ENCODE results near the gene STK39.
"Not testable (repeated sequence)": the region's sequence is repeated elsewhere in the genome, so short reads cannot be mapped to it uniquely, and the experiment has no call there.

STK39 gene

GRCh38 chr2:168137510-168138180 lies 109.8 kb downstream of the STK39 start:
- DNase-seq (ENCODE audit: low read depth in 3 of 3): no peak

- DNase-seq (ENCODE audit: low read depth in 3 of 3): no peak
Measured at GRCh38 chr2:168136392-168136977, 110.9 kb downstream of the STK39 start.

DNA sequence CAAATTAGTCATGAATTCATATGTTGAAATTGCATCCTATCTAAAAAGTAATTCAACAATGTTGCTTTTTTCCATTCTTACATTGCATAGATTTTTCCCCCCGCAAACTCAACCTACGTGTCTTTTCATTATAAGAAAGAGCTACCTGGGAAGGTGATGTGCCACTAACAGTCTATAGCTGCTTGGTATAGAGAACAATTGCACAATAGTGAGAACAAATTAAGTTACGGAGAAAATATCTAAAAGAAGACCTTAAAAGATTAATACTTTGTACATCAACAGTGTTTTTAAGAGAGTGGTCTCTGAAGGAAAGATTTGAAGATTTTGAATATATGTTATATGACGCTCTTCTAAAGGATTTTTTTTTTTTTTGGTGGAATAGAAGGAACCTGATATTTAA lies 111.8 kb downstream of the STK39 start:
- DNase-seq (ENCODE audit: low read depth in 3 of 3): no peak

DNA sequence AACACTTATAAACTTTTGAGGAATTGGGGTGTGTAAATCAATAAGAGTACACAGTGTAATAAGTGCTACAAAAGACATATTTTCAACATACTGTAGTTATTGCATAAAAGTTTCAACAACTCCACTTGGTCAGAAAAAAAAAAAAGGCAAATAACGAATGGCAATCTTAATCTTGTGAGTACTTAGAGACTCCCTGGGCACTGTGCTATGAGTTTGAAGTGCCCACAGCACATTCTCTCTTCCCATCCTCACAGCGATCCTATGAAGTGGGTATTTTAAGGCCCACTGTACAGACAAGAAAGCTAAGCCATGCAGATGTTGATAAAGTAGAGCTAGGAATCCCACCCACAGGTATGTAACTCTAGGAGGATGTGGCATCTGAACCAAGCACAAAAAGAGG lies 112.3 kb downstream of the STK39 start:
- DNase-seq (ENCODE audit: low read depth in 3 of 3): no peak

- DNase-seq (ENCODE audit: low read depth in 3 of 3): no peak
Measured at GRCh38 chr2:168134485-168134884, 112.9 kb downstream of the STK39 start.

DNA sequence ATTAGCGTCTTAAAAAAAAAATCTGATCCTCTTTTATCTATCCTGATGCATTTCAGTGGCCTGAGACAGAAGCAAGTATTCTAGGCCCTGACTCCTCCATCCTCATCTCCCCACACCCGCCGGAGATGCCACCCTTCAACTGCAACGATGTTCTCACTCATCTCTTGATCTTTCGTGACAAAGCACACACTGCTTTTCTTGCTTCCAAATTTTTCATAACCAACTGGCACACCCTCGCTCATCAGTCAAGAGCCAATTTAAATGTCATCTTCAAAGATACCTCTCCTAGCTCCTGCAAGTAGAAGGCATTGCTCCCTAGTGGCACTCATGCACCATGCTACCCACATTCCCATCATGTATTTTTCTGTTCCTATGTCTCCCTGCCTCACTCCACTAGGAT lies 115.0 kb downstream of the STK39 start:
- DNase-seq (ENCODE audit: low read depth in 3 of 3): no peak

DNA sequence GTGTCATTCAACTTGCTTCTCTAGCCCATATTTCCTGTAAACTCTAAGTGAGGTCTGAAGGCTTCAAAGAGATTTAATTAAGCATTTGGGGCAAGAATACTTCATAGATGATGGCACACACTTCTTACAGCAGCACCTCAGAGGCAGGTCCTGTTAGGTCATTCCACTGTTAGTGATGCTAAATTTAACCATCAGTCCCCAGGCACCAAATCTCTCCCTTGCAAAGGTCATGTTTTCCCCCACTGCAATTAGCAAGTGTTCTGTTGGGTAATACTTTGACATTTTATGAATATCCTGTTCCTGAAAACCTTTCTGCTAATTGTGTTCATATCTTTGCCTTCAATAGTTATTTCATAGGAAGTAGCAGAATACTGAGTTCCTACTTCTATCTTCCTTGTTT lies 117.0 kb downstream of the STK39 start:
- DNase-seq (ENCODE audit: low read depth in 3 of 3): no peak

GRCh38 chr2:168127371-168127770 lies 120.0 kb downstream of the STK39 start:
- DNase-seq (ENCODE audit: low read depth in 3 of 3): no peak

GRCh38 chr2:168122210-168122609 lies 125.2 kb downstream of the STK39 start:
- DNase-seq (ENCODE audit: low read depth in 3 of 3): not testable (repeated sequence)

GRCh38 chr2:168120730-168121129 lies 126.7 kb downstream of the STK39 start:
- no peak for DNase-seq (ENCODE audit: low read depth in 3 of 3)

DNA sequence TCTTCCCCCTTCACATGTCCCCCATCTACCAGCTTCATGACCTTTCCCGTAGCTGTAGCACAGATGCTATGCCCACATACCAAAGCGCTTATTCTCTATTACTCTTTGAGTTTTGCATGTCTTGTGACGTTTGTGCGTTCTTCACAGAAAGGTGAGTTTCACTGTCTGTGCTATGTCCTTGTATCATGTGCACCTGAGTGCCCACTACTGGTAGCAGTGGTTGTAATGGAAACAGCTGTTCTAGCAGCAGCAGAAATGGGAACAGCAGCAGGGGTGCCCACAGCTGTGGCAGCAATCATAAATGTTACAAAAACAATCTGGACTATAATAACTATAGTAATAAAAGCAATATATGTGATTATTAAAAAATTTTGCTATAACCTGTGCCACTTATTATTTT lies 127.1 kb downstream of the STK39 start:
- DNase-seq (ENCODE audit: low read depth in 3 of 3): no peak

DNA sequence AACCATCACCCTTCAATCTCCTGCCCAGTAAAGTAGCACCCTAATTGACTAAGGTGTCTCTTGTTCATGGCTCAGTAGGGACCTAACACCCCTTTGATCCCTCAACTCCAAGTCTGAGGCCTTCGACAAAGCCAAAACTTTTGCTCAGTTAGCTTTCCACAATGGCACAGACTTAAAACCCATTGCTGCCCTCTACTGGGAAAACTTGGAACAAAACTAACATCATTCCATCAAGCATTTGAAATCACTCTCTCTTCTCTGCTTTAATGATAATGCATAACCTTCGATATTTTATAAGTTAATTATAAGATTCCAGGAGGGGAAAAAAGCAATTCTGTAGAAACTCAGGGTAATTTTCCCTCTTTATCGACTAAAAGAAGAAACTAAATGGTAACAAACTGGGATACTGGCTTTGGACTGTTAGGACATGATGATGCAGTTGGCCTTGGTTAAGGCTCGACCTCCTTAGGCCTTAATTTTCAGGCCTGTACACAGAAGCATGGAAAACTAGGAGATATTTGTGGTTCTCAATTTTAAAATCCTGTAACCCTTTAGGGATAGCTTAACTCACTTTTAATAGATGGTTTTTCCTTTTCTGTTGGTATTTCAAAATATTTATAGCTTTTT lies 127.8 kb downstream of the STK39 start:
- DNase-seq (ENCODE audit: low read depth in 3 of 3): no peak

- no peak for DNase-seq (ENCODE audit: low read depth in 3 of 3)
Measured at GRCh38 chr2:168118733-168119514, 128.5 kb downstream of the STK39 start.

DNA sequence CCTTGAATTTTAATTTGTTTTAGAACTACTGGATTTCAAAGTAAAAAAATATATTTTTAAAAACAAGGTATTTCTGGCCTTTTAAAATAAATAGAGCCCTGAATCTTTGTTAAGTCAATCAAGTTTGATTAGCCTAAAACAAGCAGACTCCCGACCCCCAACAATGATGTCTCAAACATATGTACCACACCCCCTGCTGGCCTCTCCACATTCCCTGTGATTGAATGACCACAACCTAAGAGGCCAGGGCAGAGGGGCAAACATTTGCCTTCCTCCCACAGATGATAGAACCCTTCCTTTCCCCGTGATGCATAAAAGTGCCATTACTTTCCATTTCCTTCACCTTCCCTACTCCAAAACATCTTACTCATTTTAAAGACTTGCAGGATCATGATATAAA lies 130.9 kb downstream of the STK39 start:
- DNase-seq (ENCODE audit: low read depth in 3 of 3): no peak

- DNase-seq (ENCODE audit: low read depth in 3 of 3): no peak
Measured at GRCh38 chr2:168114619-168115018, 132.8 kb downstream of the STK39 start.

GRCh38 chr2:168114040-168114439 lies 133.4 kb downstream of the STK39 start:
- no peak for DNase-seq (ENCODE audit: low read depth in 3 of 3)

DNA sequence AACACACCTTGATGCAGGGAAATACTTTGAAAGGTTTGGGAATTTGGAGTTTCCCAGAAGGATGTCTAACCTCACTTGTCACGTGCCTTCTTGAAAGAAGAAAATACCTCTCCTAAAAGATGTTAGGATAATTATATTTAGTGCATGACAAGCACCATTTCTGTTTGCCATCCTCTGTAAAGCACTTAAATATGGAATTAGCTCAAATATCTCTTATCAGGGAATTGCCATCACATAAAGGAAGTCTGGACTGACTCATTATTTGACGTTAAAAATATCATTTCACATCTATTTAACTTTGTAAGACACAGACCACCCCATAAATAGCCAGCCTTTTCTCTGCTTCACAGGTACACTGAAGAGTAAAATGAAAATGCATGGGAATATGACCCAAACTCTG lies 140.1 kb downstream of the STK39 start:
- DNase-seq (ENCODE audit: low read depth in 3 of 3): no peak

DNA sequence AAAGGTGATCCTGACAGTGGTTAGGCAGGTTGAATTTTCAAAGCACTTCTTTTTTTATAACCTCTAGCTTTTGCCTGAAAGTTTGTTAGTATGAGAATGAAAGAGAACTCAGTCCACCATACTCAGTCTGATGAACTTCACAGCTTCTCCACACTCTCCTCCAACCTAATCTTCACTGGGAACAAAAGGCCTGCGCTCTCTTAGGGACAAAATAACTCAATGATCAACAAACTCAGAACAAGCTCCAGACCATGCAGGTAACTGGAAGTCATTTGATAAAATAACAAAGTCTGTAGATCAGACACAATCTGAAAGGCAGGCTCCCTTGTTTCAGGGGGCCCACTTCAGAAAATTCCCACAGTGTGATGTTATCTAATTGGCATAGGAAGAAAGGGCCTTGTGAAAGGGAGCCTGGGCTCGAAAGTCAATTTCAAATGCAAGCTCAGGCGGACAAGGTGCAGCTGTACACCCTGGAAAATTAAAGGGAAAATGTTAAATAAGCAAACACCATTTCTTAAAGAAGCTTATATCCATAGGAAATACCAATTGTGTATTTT lies 142.2 kb downstream of the STK39 start:
- no peak for DNase-seq (ENCODE audit: low read depth in 3 of 3)

DNA sequence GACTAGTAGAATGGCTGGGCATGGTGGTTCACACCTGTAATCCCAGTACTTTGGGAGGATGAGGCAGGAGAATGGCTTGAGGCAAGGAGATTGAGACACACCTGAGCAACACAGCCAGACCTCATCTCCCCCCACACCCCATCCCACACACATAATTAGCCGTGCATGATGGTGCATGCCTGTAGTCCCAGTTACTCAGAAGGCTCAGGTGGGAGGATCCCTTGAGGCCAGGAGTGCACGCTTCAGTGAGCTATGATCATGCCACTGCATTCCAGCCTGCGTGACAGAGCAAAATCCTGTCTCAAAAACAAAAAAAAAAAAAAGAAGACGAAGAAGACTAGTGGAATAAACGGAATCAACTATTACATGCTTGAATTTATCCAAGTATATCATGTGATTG lies 150.0 kb downstream of the STK39 start:
- DNase-seq (ENCODE audit: low read depth in 3 of 3): no peak

DNA sequence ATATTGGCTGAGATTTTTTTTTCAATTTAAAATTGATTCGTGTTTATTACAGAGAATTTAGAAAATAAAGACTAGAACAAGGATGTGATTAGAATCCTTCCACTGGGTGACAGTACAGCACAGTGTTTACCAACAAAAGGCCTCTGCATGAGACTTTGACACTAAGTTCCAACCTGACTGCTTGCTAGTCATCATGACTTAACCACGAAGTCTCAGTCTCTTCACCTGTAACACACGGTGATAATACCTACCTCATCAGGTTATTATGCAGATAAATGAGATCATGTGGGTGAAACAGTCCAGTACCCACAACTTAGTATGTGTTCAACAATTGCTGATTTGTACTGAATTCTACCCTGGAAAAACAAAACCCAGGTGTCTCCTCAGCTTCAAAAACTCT lies 151.2 kb downstream of the STK39 start:
- no peak for DNase-seq (ENCODE audit: low read depth in 3 of 3)

- no peak for DNase-seq (ENCODE audit: low read depth in 3 of 3)
Measured at GRCh38 chr2:168091986-168092385, 155.4 kb downstream of the STK39 start.

GRCh38 chr2:168090366-168091135 lies 156.8 kb downstream of the STK39 start:
- no peak for DNase-seq (ENCODE audit: low read depth in 3 of 3)

All from stimulated activated CD4-positive, alpha-beta T cell treated with anti-CD3 and anti-CD28 coated beads, TNF-alpha, amount 100 ng/mL, for 4 hours (primary cell).